ENCODE measurements around the gene RAP1GAP. TPM values are rescaled to one million over a fixed set of nuclear protein-coding genes. Genes with fewer than 3 reads are reported as not detected.

The RAP1GAP gene
- total RNA-seq, 2 experiments from 2014 or later: 1.3 to 1.6 TPM

DNA sequence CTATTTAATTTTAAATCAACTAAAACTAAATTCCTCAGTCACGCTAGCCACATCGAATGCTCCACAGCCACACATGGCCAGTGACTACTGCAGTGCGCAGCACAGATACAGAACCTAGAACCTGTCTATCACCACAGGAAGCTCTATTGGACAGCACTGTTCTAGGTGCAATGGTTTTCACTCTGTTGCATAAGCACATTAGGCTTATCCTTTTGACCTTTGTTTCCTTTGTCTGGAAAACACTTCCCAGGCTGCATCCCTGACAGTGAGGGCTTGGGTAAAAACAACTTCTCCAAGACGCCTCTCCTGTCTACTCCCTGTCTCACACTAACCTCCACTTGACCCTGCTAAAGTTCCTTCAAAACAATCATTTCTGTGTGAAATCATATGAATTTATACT is 33.6 kb upstream of the RAP1GAP start:
- no peaks in the 10 kb centered on the region for H3K9me3 Mint-ChIP-seq
- no peak overlapping the region for H3K4me3 Mint-ChIP-seq
- ATAC-seq (no peak), DNase-seq (no peak)
- intact Hi-C loops (cut with micrococcal nuclease): no loop called here
- TF ChIP-seq CTCF (IDR thresholded peaks at IDR 0.05): no peak
- ChIA-PET POLR2A (interaction anchor here (1.1 kb wide), 2 partner anchors 12 to 32 kb away, joined by 3 read pairs; no protein-coding TSS in a partner anchor), CTCF (interaction anchor here (1.4 to 1.5 kb wide), 2 partner anchors 260 to 316 kb away, joined by 4 to 6 read pairs; no protein-coding TSS in a partner anchor)
- H3K36me3 Mint-ChIP-seq (ENCODE audit: low read depth): peaks cover 33% of the 10 kb centered on the region
- H3K4me1 Mint-ChIP-seq (ENCODE audit: low read depth): peaks cover 9% of the 10 kb centered on the region
- H3K27ac Mint-ChIP-seq: no peak overlapping the region
- no peaks in the 10 kb centered on the region for H3K27me3 Mint-ChIP-seq

DNA sequence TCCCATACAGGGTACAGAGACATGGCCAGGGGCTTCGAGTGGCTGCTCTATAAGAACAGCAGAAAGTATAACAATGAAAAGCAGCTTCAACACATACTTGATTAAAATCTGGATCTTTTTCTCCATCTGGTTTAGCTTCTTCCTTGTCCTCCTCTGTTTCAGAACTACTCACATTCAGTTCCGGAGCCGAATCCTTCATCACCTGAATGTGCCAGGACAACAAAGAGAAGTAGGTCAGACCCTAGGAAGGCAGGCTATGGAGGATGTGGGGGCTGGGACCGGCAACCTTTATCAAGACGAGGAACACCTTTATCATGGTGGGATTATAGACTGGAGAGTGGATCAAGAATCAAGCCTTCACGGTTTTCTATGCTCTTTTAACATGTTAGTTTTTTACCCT is 32.2 kb upstream of the RAP1GAP start:
- H3K4me1 Mint-ChIP-seq (ENCODE audit: low read depth): peaks cover 9% of the 10 kb centered on the region
- TF ChIP-seq CTCF (IDR thresholded peaks at IDR 0.05): no peak
- CTCF ChIA-PET: interaction anchor here (1.4 kb wide), 1 partner anchor 81 kb away, joined by 3 read pairs; no protein-coding TSS in a partner anchor
- ATAC-seq (no peak), DNase-seq (no peak)
- no peak overlapping the region for H3K4me3 Mint-ChIP-seq
- intact Hi-C loops (cut with micrococcal nuclease): no loop called here
- H3K9me3 Mint-ChIP-seq: no peaks in the 10 kb centered on the region
- POLR2A ChIA-PET: no interaction called here
- H3K27me3 Mint-ChIP-seq: no peaks in the 10 kb centered on the region
- H3K27ac Mint-ChIP-seq: no peak overlapping the region
- peaks cover 33% of the 10 kb centered on the region for H3K36me3 Mint-ChIP-seq (ENCODE audit: low read depth)

- Mint-ChIP-seq H3K36me3 (ENCODE audit: low read depth) (peaks cover 33% of the 10 kb centered on the region), H3K27ac (peak overlapping the region; percentile 19), H3K4me3 (no peak overlapping the region), H3K4me1 (ENCODE audit: low read depth) (peaks cover 9% of the 10 kb centered on the region), H3K27me3 (no peaks in the 10 kb centered on the region), H3K9me3 (no peaks in the 10 kb centered on the region)
- TF ChIP-seq CTCF (IDR thresholded peaks at IDR 0.05): no peak
- POLR2A ChIA-PET: no interaction called here
- intact Hi-C loops (cut with micrococcal nuclease): no loop called here
- CTCF ChIA-PET: no interaction called here
- ATAC-seq (no peak), DNase-seq (no peak)
These were observed 30.9 kb upstream of the RAP1GAP start for GRCh38 chr1:21700094-21700493.

DNA sequence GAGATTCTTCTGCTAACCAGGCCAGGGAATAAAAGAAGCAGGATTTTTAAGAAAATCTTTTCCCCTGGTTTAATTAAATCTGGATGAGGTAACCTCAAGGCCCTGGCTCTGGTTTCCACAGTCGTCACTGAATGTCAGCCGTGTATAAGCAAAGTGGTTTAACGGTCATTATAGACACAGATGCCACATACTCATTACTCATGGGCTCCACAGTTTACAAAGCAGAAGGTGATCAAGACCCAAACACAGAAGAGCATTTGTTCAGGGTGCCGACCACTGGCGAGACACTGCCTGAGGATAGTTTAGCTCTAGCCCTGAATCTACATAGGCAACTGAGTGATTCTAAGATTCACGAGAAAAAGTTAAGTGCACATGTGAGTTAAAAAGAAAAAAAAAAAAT is 27.8 kb upstream of the RAP1GAP start:
- intact Hi-C loops (cut with micrococcal nuclease): no loop called here

DNA sequence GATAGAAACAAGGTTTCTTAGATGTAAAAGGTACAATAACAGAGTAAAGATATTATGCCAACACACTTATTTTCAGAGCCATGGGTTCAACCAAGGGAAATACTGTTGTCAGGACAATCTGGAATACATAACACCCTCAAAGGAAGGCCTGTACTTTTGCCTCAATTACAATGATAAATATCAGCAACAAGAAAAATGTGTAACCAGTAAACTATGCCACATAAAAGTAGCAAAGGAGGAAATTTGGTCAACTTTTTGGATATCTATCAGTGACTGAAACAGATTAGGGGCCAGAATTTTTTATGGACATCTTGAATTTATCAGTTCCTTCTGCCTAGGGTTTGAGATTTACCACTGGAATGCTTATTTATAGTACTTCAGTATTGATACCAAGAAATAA is 24.6 kb upstream of the RAP1GAP start:
- H3K36me3 Mint-ChIP-seq (ENCODE audit: low read depth): peaks cover 29% of the 10 kb centered on the region
- no peaks in the 10 kb centered on the region for H3K9me3 Mint-ChIP-seq
- DNase-seq (no peak), ATAC-seq (no peak)
- POLR2A ChIA-PET: no interaction called here
- peaks cover 3% of the 10 kb centered on the region for H3K4me1 Mint-ChIP-seq (ENCODE audit: low read depth)
- CTCF ChIA-PET: no interaction called here
- no peak overlapping the region for H3K27ac Mint-ChIP-seq
- TF ChIP-seq CTCF (IDR thresholded peaks at IDR 0.05): no peak
- H3K27me3 Mint-ChIP-seq: no peaks in the 10 kb centered on the region
- H3K4me3 Mint-ChIP-seq: no peak overlapping the region
- intact Hi-C loops (cut with micrococcal nuclease): no loop called here

More for the DNA sequence above, 27.8 kb upstream of the RAP1GAP start:
- Mint-ChIP-seq H3K9me3 (no peaks in the 10 kb centered on the region), H3K4me3 (no peak overlapping the region), H3K36me3 (ENCODE audit: low read depth) (peaks cover 43% of the 10 kb centered on the region), H3K4me1 (ENCODE audit: low read depth) (peaks cover 3% of the 10 kb centered on the region), H3K27ac (no peak overlapping the region), H3K27me3 (no peaks in the 10 kb centered on the region)
- CTCF ChIA-PET: no interaction called here
- POLR2A ChIA-PET: no interaction called here
- DNase-seq: no peak
- no peak for TF ChIP-seq CTCF (IDR thresholded peaks at IDR 0.05)
- ATAC-seq: no peak

Data from activated CD8-positive, alpha-beta T cell treated with anti-CD3 and anti-CD28 coated beads for 36 hours (primary cell).